CD4-positive, alpha-beta T cell treated with Interleukin-17A for 1 hour (primary cell): ENCODE results near the gene MED4.

Experiments used
- DNase-seq: peaks from one replicate; pipeline ENCODE4 v3.0.0-alpha.2; 2020

Gene MED4

DNA sequence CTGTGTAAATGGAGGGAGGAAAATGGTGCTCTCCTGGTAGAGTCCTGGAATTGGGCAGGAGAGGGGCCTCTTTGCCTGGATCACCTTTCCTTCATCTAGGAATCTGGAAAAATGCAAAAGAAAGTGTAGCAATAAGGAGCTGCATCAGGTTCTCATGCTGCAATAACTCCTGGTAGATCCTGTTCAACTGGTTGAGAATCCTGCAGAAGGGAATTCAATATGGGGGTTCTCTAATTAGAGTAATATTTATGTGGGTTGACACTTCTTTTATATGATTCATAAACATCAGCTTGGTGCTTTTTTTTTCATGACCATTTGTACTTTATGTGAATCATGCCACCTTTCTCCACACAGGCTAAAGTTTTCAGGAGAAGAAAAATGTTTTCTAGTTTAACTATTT lies 66.8 kb downstream of the MED4 start:
- DNase-seq: no peak
